Endothelial cell of umbilical vein (primary cell): ENCODE data around the gene DCLK1. TPM values are rescaled to one million over a fixed set of nuclear protein-coding genes. Genes with fewer than 3 reads are reported as not detected.

ENCODE experiments used
- BruUV-seq: library from RNA; stranded (reverse); fragments of 400-500 nt; replicated peaks from 2 replicates; lab custom pipeline; 2021; lab: Mats Ljungman, UMichigan
- CTCF ChIA-PET: fragments of 300-600, 350-600 bp; sonication (Branson Sonifier 250); formaldehyde crosslinking; loops from one replicate; lab custom pipeline; 2021; ENCODE audit warnings: antibody characterized with exemption, inconsistent platforms; lab: Charles Lee
- POLR2A ChIA-PET: fragments of 300-600, 350-600 bp; sonication (Branson Sonifier 250); formaldehyde crosslinking; loops from one replicate; lab custom pipeline; 2021; ENCODE audit warnings: antibody characterized with exemption, inconsistent platforms; lab: Charles Lee
- DNase-seq: peaks from one replicate; pipeline ENCODE4 v3.0.0-alpha.2; 2011; ENCODE audit warnings: low read depth, low spot score
- FAIRE-seq: peaks from 2 replicates; lab custom pipeline; 2011; peaks lifted over from hg19 to GRCh38; lab: Jason Lieb, UNC
- H2AFZ ChIP-seq: 2 replicates; pipeline ENCODE4 v1.6.0; 2012; ENCODE audit warnings: low read depth, low read length, control low read depth, inconsistent platforms
- H3K27ac ChIP-seq: 2 replicates; pipeline ENCODE4 v1.5.1; 2011; ENCODE audit warnings: low read depth, mild to moderate bottlenecking, control low read depth, low read length, moderate library complexity; ENCODE audit not compliant: insufficient read depth
- H3K27me3 ChIP-seq, 2 experiments: 2 replicates each; pipeline versions ENCODE4 v1.6.0 to v1.6.1; 2011; ENCODE audit warnings: low read length in 2 of 2, mixed read lengths in 1 of 2; ENCODE audit not compliant: control insufficient read depth in 2 of 2, insufficient read depth in 2 of 2
- H3K36me3 ChIP-seq, 2 experiments: 2 replicates in 1 of 2; 3 replicates in 1 of 2; pipeline ENCODE4 v1.5.1; 2011; ENCODE audit warnings: low read length in 2 of 2, mild to moderate bottlenecking in 1 of 2, moderate library complexity in 1 of 2; ENCODE audit not compliant: control insufficient read depth in 2 of 2, insufficient read depth in 2 of 2; ENCODE audit errors: extremely low read depth in 1 of 2
- H3K4me1 ChIP-seq: 3 replicates; pipeline ENCODE4 v1.5.1; 2011; ENCODE audit warnings: mild to moderate bottlenecking, low read length; ENCODE audit not compliant: control insufficient read depth, insufficient read depth; ENCODE audit errors: extremely low read depth
- H3K4me2 ChIP-seq: 2 replicates; pipeline ENCODE4 v1.6.1; 2011; ENCODE audit warnings: low read length, control low read depth, mixed read lengths; ENCODE audit not compliant: insufficient read depth
- H3K4me3 ChIP-seq, 3 experiments: fragments of 200-600 bp in 1 of 3; sonication (generic), shearing (Covaris generic) in 1 of 3; replicated peaks in 1 of 3; 2 replicates each; pipeline ENCODE4 v1.5.1; 2011 to 2016; ENCODE audit warnings: control low read depth in 3 of 3, low read length in 3 of 3, mild to moderate bottlenecking in 2 of 3, inconsistent platforms in 1 of 3, low read depth in 1 of 3, moderate library complexity in 1 of 3; ENCODE audit not compliant: insufficient read depth in 1 of 3
- H3K79me2 ChIP-seq: 2 replicates; pipeline ENCODE4 v1.6.0; 2012; ENCODE audit warnings: low read length, inconsistent platforms; ENCODE audit not compliant: control insufficient read depth, insufficient read depth
- H3K9ac ChIP-seq: replicated peaks from 2 replicates; pipeline ENCODE3; 2011; ENCODE audit warnings: low read length, control low read depth; ENCODE audit not compliant: insufficient read depth; ENCODE audit errors: extremely low read depth
- H3K9me1 ChIP-seq: replicated peaks from 3 replicates; pipeline ENCODE4 v1.6.0; 2011; ENCODE audit warnings: mild to moderate bottlenecking, low read length; ENCODE audit not compliant: control insufficient read depth, insufficient read depth; ENCODE audit errors: extremely low read depth
- H3K9me3 ChIP-seq: replicated peaks from 2 replicates; pipeline ENCODE4 v1.5.1; 2012; ENCODE audit warnings: low read length, inconsistent platforms; ENCODE audit not compliant: control insufficient read depth, insufficient read depth
- H4K20me1 ChIP-seq: replicated peaks from 2 replicates; pipeline ENCODE3; 2011; ENCODE audit warnings: mild to moderate bottlenecking, low read length; ENCODE audit not compliant: control insufficient read depth, insufficient read depth; ENCODE audit errors: extremely low read depth
- EZH2 ChIP-seq: IDR thresholded peaks from 2 replicates; pipeline ENCODE4 v1.6.1; 2012; ENCODE audit warnings: borderline replicate concordance, low read depth, mild to moderate bottlenecking, moderate library complexity, low read length, inconsistent platforms; ENCODE audit not compliant: severe bottlenecking
- FOS ChIP-seq: IDR thresholded peaks from 2 replicates; pipeline ENCODE4 v1.6.1; 2011; ENCODE audit warnings: mild to moderate bottlenecking, low read length, moderate library complexity, borderline replicate concordance; ENCODE audit not compliant: insufficient read depth
- GATA2 ChIP-seq: IDR thresholded peaks from 2 replicates; pipeline ENCODE4 v1.7.0; 2011; ENCODE audit warnings: low read depth, mild to moderate bottlenecking, moderate library complexity, mixed read lengths, low read length; ENCODE audit not compliant: insufficient read length, insufficient read depth
- JUN ChIP-seq: IDR thresholded peaks from 2 replicates; pipeline ENCODE4 v1.6.1; 2011; ENCODE audit warnings: borderline replicate concordance, low read depth; ENCODE audit not compliant: insufficient read length, insufficient read depth
- MYC ChIP-seq: IDR thresholded peaks from one replicate; pipeline ENCODE4 v1.6.1; 2011; ENCODE audit warnings: mild to moderate bottlenecking, low read depth, low read length
- POLR2A ChIP-seq: IDR thresholded peaks from 2 replicates; pipeline ENCODE4 v1.6.1; 2012; ENCODE audit warnings: low read depth, mild to moderate bottlenecking, control low read depth, low read length
- POLR2AphosphoS5 ChIP-seq: IDR thresholded peaks from 2 replicates; pipeline ENCODE4 v1.6.1; 2012; ENCODE audit warnings: low read depth, mild to moderate bottlenecking, control low read depth, low read length, moderate library complexity; ENCODE audit not compliant: insufficient read depth
- dilution Hi-C: fragments of 300-500 bp; cut with MboI; formaldehyde crosslinking; loops from one replicate; pipeline ENCODE4 v1.15.0; 2019; ENCODE audit warnings: low sequenced_read_pairs; ENCODE audit not compliant: extremely low pct_ligation_motif_present
- intact Hi-C: fragments of 100-400 bp; cut with micrococcal nuclease; formaldehyde crosslinking; loops from one replicate; pipeline ENCODE4 v1.10.0; 2022
- polyA plus RNA-seq, 4 experiments: library from polyadenylated mRNA; depleted of rRNA in 3 of 4; stranded (reverse) in 3 of 4; unstranded in 1 of 4; fragments of >200 nt; gene quantifications; 2 replicates each; pipeline versions ENCODE4 v1.2.1 to v1.2.3, GENCODE V29; 2011 to 2012; ENCODE audit warnings: missing spikeins in 1 of 4
- total RNA-seq: library from RNA; stranded (reverse); gene quantifications from 2 replicates; pipeline ENCODE4 v1.2.3, GENCODE V29; 2021
- TF ChIP-seq, protein P1 (sequence below): IDR thresholded peaks from 2 replicates; pipeline ENCODE4 v1.6.1; 2011; ENCODE audit not compliant: insufficient read depth, insufficient read length
- TF ChIP-seq, protein P2 (sequence below), 2 donors: IDR thresholded peaks; 1 replicate in 1 of 2; 2 replicates in 1 of 2; pipeline ENCODE4 v1.5.1; 2011; ENCODE audit warnings: low read length in 2 of 2, mild to moderate bottlenecking in 2 of 2, moderate library complexity in 2 of 2, control low read depth in 1 of 2, inconsistent platforms in 1 of 2, low read depth in 1 of 2; ENCODE audit not compliant: insufficient read depth in 1 of 2; ENCODE audit errors: extremely low read depth in 1 of 2

DCLK1 gene
- total and polyA plus RNA-seq, 2 donors (not counting 3 experiments of a cell fraction or from before 2014, with no cell fraction given): 0.28 to 3.9 TPM

DNA sequence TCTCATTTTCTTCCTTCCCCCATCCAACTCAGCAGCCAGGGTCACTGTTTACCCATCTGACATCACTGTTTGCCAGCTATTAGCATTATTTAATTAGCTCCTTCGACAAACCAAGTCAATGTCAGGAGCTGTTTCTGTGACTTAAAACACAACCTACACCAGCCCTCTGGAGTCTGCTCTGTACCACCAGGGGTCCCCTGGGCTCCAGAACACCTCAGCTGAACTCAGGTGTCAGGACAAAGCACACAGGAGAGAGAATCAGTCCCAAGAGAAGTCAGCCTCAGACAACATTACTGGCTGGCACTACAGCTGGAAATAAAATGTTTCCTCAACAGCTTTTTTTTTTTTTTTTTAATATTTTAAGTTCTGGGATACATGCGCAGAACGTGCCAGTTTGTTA, 45.1 kb downstream of the DCLK1 start:
- Histone ChIP-seq H3K27ac (no peak overlapping the region), H3K27me3 (no peaks in the 10 kb centered on the region), H3K4me1 (no peaks in the 10 kb centered on the region), H4K20me1 (no peaks in the 10 kb centered on the region), H3K9me1 (no peaks in the 10 kb centered on the region), H2AFZ (no peak overlapping the region), H3K9ac (no peak overlapping the region), H3K4me2 (no peak overlapping the region), H3K4me3 (no peak overlapping the region), H3K79me2 (no peaks in the 10 kb centered on the region), H3K36me3 (no peaks in the 10 kb centered on the region), H3K9me3 (no peaks in the 10 kb centered on the region)
- intact Hi-C loops: loop anchor here (10.0 kb wide), 1 partner anchor 189 kb away; no protein-coding TSS in a partner anchor
- CTCF ChIA-PET: interaction anchor here (1.1 kb wide), 1 partner anchor 189 kb away, joined by 5 read pairs; no protein-coding TSS in a partner anchor
- no peak for DNase-seq
- dilution Hi-C loops: no loop called here
- TF ChIP-seq, protein P1, sequence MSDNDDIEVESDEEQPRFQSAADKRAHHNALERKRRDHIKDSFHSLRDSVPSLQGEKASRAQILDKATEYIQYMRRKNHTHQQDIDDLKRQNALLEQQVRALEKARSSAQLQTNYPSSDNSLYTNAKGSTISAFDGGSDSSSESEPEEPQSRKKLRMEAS: no peak
- TF ChIP-seq MYC (no peak), EZH2 (no peak), POLR2A (no peak), JUN (no peak), FOS (no peak)
- POLR2A ChIA-PET: no interaction called here
- no peak for FAIRE-seq
- no TSS peak for BruUV-seq

DNA sequence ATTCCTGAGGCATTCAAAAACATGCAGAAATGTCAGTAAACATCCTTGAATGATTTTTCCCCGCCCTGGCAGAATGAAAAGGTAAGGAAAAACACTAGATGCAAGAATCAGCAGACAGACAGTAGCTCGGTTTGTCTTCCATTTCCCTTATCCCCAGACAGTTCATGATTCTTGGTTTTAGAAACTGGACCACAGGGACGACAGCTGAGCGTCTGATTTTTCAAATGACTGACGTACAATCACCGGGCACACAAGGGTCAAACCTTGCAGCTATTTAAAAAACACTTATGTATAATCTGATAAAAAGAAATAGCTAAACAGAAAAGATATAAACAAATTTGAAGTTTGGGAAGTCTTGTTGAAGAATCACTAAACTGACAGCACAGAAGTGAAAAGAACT, 47.1 kb downstream of the DCLK1 start:
- Histone ChIP-seq H3K36me3 (no peaks in the 10 kb centered on the region), H3K79me2 (no peaks in the 10 kb centered on the region), H3K27ac (no peak overlapping the region), H3K4me1 (no peaks in the 10 kb centered on the region), H2AFZ (no peak overlapping the region), H4K20me1 (no peaks in the 10 kb centered on the region), H3K27me3 (no peaks in the 10 kb centered on the region), H3K9me1 (no peaks in the 10 kb centered on the region), H3K9ac (no peak overlapping the region), H3K9me3 (no peaks in the 10 kb centered on the region), H3K4me3 (no peak overlapping the region), H3K4me2 (no peak overlapping the region)
- intact Hi-C loops (loop anchor here (10.0 kb wide), 1 partner anchor 191 kb away; no protein-coding TSS in a partner anchor), dilution Hi-C loops (no loop called here)
- DNase-seq (no peak), FAIRE-seq (peak; percentile 40)
- no TSS peak for BruUV-seq
- TF ChIP-seq FOS (no peak), JUN (no peak), EZH2 (no peak), GATA2 (no peak), POLR2AphosphoS5 (no peak), MYC (no peak), POLR2A (no peak)
- TF ChIP-seq, protein P1: no peak
- TF ChIP-seq, protein P2, sequence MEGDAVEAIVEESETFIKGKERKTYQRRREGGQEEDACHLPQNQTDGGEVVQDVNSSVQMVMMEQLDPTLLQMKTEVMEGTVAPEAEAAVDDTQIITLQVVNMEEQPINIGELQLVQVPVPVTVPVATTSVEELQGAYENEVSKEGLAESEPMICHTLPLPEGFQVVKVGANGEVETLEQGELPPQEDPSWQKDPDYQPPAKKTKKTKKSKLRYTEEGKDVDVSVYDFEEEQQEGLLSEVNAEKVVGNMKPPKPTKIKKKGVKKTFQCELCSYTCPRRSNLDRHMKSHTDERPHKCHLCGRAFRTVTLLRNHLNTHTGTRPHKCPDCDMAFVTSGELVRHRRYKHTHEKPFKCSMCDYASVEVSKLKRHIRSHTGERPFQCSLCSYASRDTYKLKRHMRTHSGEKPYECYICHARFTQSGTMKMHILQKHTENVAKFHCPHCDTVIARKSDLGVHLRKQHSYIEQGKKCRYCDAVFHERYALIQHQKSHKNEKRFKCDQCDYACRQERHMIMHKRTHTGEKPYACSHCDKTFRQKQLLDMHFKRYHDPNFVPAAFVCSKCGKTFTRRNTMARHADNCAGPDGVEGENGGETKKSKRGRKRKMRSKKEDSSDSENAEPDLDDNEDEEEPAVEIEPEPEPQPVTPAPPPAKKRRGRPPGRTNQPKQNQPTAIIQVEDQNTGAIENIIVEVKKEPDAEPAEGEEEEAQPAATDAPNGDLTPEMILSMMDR (IDR thresholded peaks at IDR 0.05; ENCODE audit: extremely low read depth in 1 of 2, insufficient read depth in 1 of 2, low read depth in 1 of 2, low read length in 2 of 2): no peak
- ChIA-PET CTCF (no interaction called here), POLR2A (no interaction called here)
